C4-2B (cell line): ENCODE results near the gene RBBP5.

Experiments
- ZFX ChIP-seq: fragments of 450-650 bp; IDR thresholded peaks from 2 replicates; pipeline ENCODE4 v1.6.1; 2017
- TF ChIP-seq, protein P1 (sequence below): fragments of 450-650 bp; conservative IDR thresholded peaks from 2 replicates; pipeline ENCODE4 v1.5.1; 2017; ENCODE audit warnings: mild to moderate bottlenecking

GRCh38 chr1:205147191-205147835, 25.5 kb upstream of the RBBP5 start:
- TF ChIP-seq, protein P1, sequence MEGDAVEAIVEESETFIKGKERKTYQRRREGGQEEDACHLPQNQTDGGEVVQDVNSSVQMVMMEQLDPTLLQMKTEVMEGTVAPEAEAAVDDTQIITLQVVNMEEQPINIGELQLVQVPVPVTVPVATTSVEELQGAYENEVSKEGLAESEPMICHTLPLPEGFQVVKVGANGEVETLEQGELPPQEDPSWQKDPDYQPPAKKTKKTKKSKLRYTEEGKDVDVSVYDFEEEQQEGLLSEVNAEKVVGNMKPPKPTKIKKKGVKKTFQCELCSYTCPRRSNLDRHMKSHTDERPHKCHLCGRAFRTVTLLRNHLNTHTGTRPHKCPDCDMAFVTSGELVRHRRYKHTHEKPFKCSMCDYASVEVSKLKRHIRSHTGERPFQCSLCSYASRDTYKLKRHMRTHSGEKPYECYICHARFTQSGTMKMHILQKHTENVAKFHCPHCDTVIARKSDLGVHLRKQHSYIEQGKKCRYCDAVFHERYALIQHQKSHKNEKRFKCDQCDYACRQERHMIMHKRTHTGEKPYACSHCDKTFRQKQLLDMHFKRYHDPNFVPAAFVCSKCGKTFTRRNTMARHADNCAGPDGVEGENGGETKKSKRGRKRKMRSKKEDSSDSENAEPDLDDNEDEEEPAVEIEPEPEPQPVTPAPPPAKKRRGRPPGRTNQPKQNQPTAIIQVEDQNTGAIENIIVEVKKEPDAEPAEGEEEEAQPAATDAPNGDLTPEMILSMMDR: no peak
- no peak for TF ChIP-seq ZFX
